EH (cell line): Measurements from ENCODE around the gene KLHL34.

Experiments
- DNase-seq: peaks from one replicate; pipeline ENCODE4 v3.0.0-alpha.2; 2015; ENCODE audit warnings: low read depth

KLHL34 gene

DNA sequence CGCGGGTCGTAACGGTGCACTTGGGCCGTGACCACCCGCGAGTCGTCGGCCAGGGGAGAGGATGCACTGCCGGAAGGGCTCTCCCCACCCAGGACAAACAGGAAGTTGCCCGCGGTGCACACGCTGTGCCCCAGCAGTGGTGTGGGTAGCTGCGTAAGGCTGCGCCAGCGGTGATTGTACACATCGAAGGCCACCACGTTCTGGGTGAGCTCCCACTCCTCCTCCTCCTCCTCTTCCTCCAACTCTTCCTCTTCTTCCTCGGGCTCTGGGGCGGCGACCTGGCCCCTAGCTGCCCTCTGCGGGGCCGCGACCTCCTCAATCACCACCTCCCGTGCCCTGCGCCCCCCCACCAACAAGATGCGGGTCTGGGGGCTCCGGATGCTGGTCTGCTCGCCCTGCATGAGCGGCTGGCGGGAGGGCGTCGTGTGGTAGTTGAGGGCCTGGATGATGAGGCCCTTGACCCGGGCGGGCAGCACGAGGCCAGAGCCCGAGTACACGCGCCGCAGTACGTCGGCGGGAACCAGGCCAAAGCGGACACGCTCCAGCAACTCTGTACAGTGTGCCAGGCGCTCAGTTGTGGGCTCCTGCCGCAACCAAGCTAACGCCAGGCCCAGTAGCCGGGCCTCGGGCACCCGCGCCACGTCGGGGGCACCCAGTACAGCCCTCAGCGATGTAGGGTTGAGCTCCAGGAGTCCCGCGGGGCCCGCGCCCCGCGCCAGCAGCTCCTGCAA lies 1.4 kb downstream of the KLHL34 start:
- no peak for DNase-seq

- DNase-seq: no peak
Observed at GRCh38 chrX:21655901-21656586, 2.1 kb downstream of the KLHL34 start.

DNA sequence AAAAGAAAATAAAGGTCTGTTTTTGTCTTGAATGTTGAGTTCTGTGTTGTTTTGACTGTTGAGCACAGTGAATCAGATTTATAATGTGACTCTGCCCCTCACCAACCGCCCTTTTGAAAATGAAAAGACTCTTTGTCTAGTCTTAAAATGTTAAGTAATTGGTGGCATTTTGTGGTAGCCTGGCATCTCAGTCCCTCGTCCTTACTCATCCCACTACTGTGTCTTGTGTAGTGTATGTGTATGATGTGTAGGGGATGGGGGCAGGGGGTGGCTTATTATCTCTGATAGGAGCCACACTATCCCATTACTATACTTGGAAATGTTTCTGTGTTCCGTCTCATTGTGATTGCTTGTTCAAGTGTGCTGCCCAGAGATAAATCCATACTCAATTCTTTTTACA lies 12.2 kb downstream of the KLHL34 start:
- DNase-seq: no peak

DNA sequence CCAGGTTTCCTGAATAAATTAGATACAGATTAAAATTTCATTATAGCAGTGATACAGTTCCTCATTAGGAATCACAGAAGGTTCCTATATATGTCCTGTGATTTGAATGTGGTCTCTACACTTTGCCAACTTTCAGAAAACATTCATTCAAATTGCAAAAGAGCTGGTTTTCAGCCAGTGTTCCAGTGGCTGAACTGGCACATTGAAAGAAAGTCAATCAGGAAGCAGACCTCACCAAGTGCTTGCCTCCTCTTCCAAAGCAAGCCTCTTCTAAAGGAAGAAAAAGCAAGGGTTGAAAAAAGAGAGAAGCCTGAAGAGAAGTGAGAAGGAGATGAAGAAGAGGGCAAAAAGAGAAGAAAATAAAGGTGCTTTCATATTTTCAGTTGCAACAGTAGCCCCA lies 12.7 kb downstream of the KLHL34 start:
- DNase-seq: no peak

GRCh38 chrX:21639775-21640174 lies 18.4 kb downstream of the KLHL34 start:
- DNase-seq: no peak

GRCh38 chrX:21638311-21638710 lies 19.8 kb downstream of the KLHL34 start:
- peak; percentile 75 for DNase-seq

DNA sequence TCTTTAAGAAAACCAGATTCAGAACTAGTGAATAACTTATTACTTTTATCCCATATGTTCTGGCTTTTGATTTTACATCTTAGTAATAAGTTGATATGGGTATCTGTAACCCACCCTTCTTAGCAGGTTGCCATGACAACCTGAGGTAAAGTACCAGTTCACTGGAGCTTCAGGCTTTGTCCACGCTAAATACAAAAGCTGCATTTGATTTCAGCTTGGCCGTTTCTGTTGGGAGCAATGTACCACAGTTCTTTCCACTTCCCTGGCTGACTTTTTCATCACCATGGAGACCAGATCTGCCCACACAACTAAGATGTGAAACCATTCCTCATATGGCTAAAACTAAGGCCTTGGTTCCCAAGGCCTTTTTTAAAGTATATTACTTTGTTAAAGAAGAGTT lies 26.1 kb downstream of the KLHL34 start:
- no peak for DNase-seq

- DNase-seq: no peak
Observed at GRCh38 chrX:21623778-21624501, 34.2 kb downstream of the KLHL34 start.

DNA sequence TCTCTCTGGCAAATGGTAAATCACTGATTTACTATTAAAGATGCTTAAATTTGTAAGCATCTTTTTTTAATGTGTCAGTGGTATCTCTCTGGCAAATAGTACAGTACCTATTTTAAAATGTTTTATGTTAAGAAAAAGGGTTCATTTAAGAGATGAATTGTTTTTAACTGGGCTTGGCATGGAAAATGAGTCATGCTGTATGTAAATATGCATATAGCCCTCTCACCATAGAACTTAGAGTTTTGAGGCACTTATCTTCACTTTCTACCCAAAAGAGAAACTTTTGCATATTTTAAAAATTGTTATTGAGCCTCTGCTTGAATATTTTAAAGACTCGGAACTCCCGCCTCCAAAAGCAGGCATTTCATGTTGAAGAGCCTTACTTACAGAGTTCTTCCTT lies 37.9 kb downstream of the KLHL34 start:
- no peak for DNase-seq

DNA sequence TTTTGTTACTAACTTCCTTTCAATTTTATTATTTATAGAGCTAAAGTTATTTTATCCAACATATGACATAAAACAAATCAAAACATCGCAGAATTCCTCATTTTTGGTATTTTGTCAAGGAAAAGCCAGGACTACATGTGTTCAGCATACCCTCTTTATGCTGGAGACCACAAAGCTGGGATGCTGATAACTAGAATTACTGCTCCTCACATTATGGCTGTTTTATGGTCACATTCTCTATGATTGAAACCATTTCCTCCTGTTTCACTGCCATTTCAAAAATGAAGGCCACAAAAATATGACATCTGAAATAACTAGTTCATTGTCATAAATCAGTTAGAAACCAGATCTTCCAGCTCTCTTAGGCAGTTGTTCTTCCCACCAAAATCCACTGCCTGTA lies 41.7 kb downstream of the KLHL34 start:
- no peak for DNase-seq

- DNase-seq: no peak
Observed at GRCh38 chrX:21612154-21612553, 46.0 kb downstream of the KLHL34 start.

GRCh38 chrX:21610168-21610567 lies 48.0 kb downstream of the KLHL34 start:
- peak; percentile 18 for DNase-seq

DNA sequence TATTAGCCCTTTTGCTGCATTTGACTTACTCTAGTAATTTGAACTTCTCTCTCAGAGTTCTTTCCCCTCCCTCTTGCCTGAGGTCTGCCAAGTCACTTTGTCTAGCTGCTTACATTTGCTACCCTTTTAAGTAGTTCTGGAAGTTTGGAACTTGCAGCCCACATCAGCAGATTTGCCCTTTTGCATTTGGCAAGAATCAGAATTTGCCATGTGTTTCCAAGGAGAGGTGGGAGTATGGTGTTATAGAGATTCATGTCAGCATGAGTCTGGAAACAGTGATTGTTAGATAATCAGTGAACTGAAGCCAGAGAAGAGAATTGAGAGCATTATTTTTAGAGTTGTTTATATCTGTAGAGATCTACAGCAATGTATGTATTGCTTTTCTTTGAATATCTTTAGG lies 52.1 kb downstream of the KLHL34 start:
- DNase-seq: no peak
